H4 (cell line): ENCODE data around the gene PLA2G2D. TPM values are rescaled to one million over a fixed set of nuclear protein-coding genes. Genes with fewer than 3 reads are reported as not detected.
A peak's percentile ranks its signal among the peaks of the same experiment; 100 is the strongest.
"Not testable (repeated sequence)": the region's sequence is repeated elsewhere in the genome, so short reads cannot be mapped to it uniquely, and the experiment has no call there.

Experiments used
- DNase-seq: peaks from one replicate; pipeline ENCODE4 v3.0.0-alpha.2; 2015; ENCODE audit warnings: low spot score
- total RNA-seq: library from RNA; depleted of rRNA; stranded (reverse); fragments of >200 nt; shearing (Covaris generic); gene quantifications from 2 replicates; pipeline ENCODE4 v1.2.3, GENCODE V29; 2014

Gene PLA2G2D
- total RNA-seq, 1 experiment from 2014 or later = not detected

DNA sequence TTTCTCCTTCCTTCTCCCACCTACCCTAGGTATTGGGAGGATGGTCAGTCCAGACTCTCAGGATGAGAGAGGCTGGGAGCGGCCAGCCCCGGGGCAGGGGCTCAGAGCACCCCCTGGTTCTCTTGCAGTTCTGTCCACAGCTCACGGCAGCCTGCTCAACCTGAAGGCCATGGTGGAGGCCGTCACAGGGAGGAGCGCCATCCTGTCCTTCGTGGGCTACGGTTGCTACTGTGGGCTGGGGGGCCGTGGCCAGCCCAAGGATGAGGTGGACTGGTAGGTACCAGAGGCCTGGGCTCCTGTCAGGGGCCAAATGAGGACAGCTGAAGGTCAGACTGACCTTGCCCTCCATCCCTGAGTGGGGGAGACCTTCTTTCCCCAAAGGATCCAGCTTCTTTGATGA, 24.0 kb upstream of the PLA2G2D start:
- DNase-seq = no peak

DNA sequence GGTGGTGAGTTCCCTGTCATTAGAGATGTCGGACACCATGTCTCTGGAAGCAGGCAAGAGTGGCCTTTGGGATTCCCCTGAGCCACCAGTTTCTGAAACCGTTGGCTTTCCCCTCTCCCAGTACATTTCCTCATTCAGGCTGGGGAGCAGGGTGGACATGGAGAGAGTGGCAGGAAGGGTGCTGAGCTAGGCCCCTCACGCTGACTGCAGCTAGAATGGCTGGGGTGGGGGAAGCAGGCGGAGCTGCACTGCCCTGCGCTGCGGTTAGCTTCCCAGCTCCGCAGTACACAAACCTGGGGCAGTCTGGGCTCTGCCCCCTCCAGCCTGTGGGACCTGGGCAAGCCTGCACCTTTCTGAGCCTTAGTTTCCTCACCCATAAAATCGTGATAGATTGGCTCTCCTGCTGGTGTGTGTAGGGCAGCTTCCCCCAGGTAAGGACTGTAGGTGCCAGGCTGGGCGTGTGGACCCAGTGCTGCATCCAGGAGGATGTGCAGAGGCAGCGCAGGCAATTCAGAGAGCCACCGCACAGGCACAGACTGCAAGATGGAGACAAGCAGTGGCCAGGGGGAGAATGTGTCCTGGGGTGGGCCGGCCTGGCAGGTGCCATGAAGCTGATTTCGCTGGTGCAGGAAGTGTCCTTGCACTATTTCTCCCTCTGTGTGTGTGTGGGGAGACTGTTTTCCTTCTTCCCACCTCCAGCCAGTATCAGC, 22.8 kb upstream of the PLA2G2D start:
- no peak for DNase-seq

GRCh38 chr1:20141466-20141865, 22.1 kb upstream of the PLA2G2D start:
- DNase-seq = no peak

DNA sequence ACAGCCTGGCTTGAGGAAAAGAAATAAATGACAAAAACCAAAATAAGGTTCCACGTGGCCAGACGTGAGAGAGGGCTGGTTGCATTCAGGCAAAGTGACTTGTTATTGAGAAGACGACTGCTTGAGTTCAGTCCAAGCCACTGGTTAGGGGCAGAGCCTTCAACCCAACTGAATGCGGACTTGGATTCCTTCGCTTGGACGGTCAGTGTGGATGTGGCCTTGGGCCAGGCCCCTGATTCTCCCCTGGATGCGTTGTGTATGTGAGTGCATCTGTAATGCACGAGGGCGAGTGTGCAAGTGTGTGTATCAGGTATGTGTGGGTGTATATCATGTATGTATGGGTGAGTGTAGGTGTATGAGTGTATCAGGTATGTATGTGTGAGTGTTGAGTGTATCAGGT, 21.7 kb upstream of the PLA2G2D start:
- DNase-seq = no peak

- DNase-seq = no peak
These were observed 20.7 kb upstream of the PLA2G2D start for GRCh38 chr1:20139776-20140612.

DNA sequence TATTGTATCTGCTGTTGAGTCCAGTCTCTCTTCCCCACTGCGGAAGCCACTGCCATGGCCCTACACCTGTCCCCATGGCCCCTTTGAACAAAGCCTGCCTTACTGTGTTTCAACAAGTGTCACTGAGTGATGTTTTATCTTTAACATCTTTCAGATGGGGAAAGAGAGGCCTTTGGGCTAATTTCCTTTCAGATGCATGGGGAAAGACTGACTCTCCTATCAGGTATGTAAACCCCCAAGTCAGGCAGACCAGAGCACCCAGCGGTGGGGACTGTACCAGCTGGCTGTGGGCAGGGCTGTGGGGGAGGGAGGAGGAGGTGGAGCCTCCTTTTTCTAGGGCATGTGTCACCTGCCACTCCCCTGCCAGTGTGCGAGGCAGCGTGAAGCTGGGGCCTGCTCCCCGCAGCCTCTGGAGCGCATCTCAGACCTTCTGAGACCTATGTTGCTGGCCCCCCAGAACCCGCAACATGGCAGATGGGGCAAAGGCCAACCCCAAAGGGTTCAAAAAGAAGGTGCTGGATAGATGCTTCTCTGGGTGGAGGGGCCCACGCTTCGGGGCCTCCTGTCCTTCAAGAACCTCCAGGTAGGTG, 19.7 kb upstream of the PLA2G2D start, which contains the start of gene PLA2G2F:
Gene PLA2G2F, plus strand, starts transcription at position 363 of the 590 bp plus-strand sequence. Its CDS starts 105 bp downstream, at position 468.
- DNase-seq = no peak

DNA sequence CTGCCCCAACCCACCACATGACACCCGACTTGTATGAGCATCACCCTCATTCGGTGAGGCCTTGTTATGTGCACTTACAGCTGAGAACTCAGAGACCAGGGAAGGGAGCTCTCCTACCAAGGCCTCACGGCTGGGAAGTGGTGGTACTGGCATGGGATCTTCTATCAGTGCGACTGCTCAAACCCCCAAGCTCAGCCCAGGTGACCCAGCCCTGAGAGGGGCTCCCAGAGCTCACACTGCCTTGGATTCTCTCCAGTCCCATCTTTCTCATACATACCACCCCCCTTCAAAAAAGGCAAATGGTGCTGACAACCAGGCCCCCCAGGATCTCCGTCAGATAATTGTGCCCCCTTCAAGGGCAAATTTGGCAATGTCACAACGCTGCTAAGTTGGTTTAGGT, 19.0 kb upstream of the PLA2G2D start:
- no peak for DNase-seq

GRCh38 chr1:20137604-20138003, 18.3 kb upstream of the PLA2G2D start:
- no peak for DNase-seq

- DNase-seq = no peak
These were observed 17.7 kb upstream of the PLA2G2D start for GRCh38 chr1:20137055-20137454.

- no peak for DNase-seq
These were observed 16.9 kb upstream of the PLA2G2D start for GRCh38 chr1:20136249-20136648.

DNA sequence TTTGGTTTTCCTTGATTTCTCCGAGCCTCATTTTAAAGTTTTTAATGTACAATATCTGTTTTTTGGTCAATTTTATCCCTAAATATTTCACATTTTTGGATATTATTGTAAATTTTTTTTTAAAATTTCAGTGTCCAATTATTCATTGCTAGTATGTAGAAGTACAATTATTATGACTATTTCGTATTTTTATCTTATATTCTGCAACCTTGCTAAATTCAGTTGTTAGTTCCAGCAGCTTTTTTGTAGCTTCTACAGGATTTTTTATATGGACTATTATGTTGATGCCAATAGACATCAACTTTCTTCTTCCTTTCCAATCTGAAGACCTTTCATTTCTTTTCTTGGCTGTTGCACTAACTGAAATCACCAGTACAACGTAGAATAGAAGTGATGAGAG, 15.7 kb upstream of the PLA2G2D start:
- no peak for DNase-seq

GRCh38 chr1:20130518-20130917, 11.2 kb upstream of the PLA2G2D start:
- DNase-seq = not testable (repeated sequence)

DNA sequence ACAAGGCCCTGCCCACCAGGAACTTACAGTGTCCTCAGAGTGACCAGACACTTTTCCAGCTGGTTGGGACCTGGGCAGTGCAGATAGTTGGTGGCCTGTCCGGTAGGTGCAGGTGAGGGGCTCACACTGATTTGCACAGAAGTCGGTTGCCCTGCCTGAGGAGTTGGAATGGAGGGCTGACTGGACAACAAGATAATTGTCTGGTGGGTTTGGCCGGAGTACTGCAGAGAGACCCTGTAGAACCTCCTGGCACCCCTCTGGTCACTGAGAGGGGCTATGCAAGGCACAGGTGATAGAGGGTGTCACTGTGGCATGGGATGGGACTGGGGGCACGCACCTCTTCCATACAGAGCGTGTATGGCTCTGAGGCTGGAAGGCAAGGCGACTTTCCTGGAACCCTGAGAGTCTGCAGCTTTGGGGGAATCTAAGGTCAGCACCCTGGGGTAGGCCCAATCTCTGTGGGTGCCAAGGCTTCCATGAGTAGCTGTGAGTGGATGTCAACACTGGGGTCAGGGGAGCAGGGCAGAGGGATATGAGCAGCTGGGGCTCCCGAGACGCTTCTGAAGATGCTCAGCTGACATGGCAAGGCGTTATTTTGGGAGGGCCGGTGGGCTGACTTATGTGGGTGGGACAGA, 7.6 kb upstream of the PLA2G2D start:
- no peak for DNase-seq

GRCh38 chr1:20126041-20126805, 6.9 kb upstream of the PLA2G2D start:
- no peak for DNase-seq

- no peak for DNase-seq
These were observed 5.8 kb upstream of the PLA2G2D start for GRCh38 chr1:20125100-20125499.

GRCh38 chr1:20124456-20125057, 5.2 kb upstream of the PLA2G2D start:
- DNase-seq = peak; percentile 81

- DNase-seq = no peak
These were observed 4.6 kb upstream of the PLA2G2D start for GRCh38 chr1:20123722-20124455.

DNA sequence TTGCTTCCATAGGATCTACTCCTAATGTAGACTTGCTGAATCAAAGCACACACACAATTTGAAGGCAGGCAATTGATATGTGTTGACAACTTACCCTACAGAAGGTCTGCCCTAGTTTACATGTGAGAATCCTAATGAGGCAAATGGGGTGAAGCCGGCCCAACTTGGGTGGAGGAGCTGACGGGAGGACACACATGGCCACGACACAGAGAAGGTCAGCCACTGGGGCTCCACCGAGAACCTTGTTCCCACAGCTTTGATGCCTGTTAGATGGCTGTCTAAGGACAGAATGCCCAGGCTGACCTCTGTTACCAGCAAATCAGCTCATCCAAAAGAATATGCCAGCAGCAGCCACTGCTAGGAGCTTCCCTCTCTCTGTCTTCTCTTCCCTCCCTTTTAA, 1.5 kb upstream of the PLA2G2D start:
- DNase-seq = no peak

GRCh38 chr1:20117236-20117635, 2.1 kb downstream of the PLA2G2D start:
- DNase-seq = no peak

- DNase-seq = no peak
These were observed 3.4 kb downstream of the PLA2G2D start for GRCh38 chr1:20115916-20116315.
